CD14-positive monocyte (primary cell): ENCODE results near the gene GLT6D1. TPM values are rescaled to one million over a fixed set of nuclear protein-coding genes. Genes with fewer than 3 reads are reported as not detected.

Source experiments
- DNase-seq, 3 donors: peaks; one replicate each; pipeline ENCODE4 v3.0.0-alpha.2; 2011 to 2022
- H2AFZ ChIP-seq: 2 replicates; pipeline ENCODE4 v1.6.0; 2012; ENCODE audit warnings: mild to moderate bottlenecking, low read depth, low read length, inconsistent platforms; ENCODE audit not compliant: insufficient read depth, poor library complexity, severe bottlenecking
- H3K27ac ChIP-seq, 2 donors: 1 replicate in 1 of 2; 2 replicates in 1 of 2; pipeline ENCODE4 v1.5.1; 2012 to 2013; ENCODE audit warnings: low read length in 2 of 2, control low read depth in 1 of 2, inconsistent platforms in 1 of 2, low read depth in 1 of 2, mild to moderate bottlenecking in 1 of 2
- H3K27me3 ChIP-seq, 2 donors: one replicate each; pipeline versions ENCODE4 v1.6.0 to v1.6.1; 2011 to 2013; ENCODE audit warnings: low read length in 2 of 2; ENCODE audit not compliant: control insufficient read depth in 2 of 2, insufficient read depth in 2 of 2
- H3K36me3 ChIP-seq, 2 donors: replicated peaks in 1 of 2; 1 replicate in 1 of 2; 2 replicates in 1 of 2; pipeline versions ENCODE4 v1.5.1 to v1.6.1; 2012 to 2013; ENCODE audit warnings: low read length in 2 of 2, control low read depth in 1 of 2, inconsistent platforms in 1 of 2, mild to moderate bottlenecking in 1 of 2; ENCODE audit not compliant: insufficient read depth in 2 of 2, control insufficient read depth in 1 of 2
- H3K4me1 ChIP-seq, 2 donors: 1 replicate in 1 of 2; 2 replicates in 1 of 2; pipeline versions ENCODE4 v1.5.1 to v1.6.1; 2012 to 2013; ENCODE audit warnings: low read length in 2 of 2, control low read depth in 1 of 2, inconsistent platforms in 1 of 2, mild to moderate bottlenecking in 1 of 2, moderate library complexity in 1 of 2; ENCODE audit not compliant: insufficient read depth in 2 of 2, control insufficient read depth in 1 of 2
- H3K4me2 ChIP-seq: replicated peaks from 2 replicates; pipeline ENCODE3; 2012; ENCODE audit warnings: low read length, moderate library complexity, mild to moderate bottlenecking; ENCODE audit not compliant: poor library complexity, severe bottlenecking; ENCODE audit errors: extremely low read depth
- H3K4me3 ChIP-seq, 3 experiments: fragments of 200-600 bp in 1 of 3; sonication (generic) in 1 of 3; replicated peaks in 1 of 3; 1 replicate in 2 of 3; 2 replicates in 1 of 3; pipeline ENCODE4 v1.5.1; 2011 to 2013; ENCODE audit warnings: low read length in 3 of 3, mild to moderate bottlenecking in 3 of 3, control low read depth in 2 of 3, low read depth in 2 of 3, inconsistent platforms in 1 of 3, moderate library complexity in 1 of 3
- H3K79me2 ChIP-seq: 2 replicates; pipeline ENCODE4 v1.6.0; 2012; ENCODE audit warnings: mild to moderate bottlenecking, control low read depth, inconsistent platforms, low read length, moderate library complexity; ENCODE audit not compliant: insufficient read depth
- H3K9ac ChIP-seq: 2 replicates; pipeline ENCODE4 v1.6.0; 2017; ENCODE audit warnings: low read length, mild to moderate bottlenecking; ENCODE audit not compliant: insufficient read depth, poor library complexity, severe bottlenecking
- H3K9me3 ChIP-seq, 2 donors: replicated peaks in 1 of 2; 1 replicate in 1 of 2; 2 replicates in 1 of 2; pipeline versions ENCODE4 v1.5.1 to v1.6.1; 2012 to 2013; ENCODE audit warnings: low read length in 2 of 2, control low read depth in 1 of 2; ENCODE audit not compliant: control insufficient read depth in 1 of 2, insufficient read depth in 1 of 2
- H4K20me1 ChIP-seq: 2 replicates; pipeline ENCODE4 v1.6.0; 2012; ENCODE audit warnings: mild to moderate bottlenecking, low read length, control low read depth, moderate library complexity; ENCODE audit not compliant: insufficient read depth
- H3K27ac Mint-ChIP-seq, 7 donors: one replicate each; pipeline ENCODE4 v1.8.0; 2020; ENCODE audit warnings: mild to moderate bottlenecking in 7 of 7, mixed read lengths in 7 of 7, moderate library complexity in 6 of 7, inconsistent platforms in 2 of 7
- H3K27me3 Mint-ChIP-seq, 3 donors: one replicate each; pipeline ENCODE4 v1.8.0; 2021 to 2022; ENCODE audit warnings: low read depth in 3 of 3, mild to moderate bottlenecking in 3 of 3, mixed read lengths in 3 of 3, moderate library complexity in 3 of 3, inconsistent platforms in 1 of 3
- H3K36me3 Mint-ChIP-seq, 2 donors: one replicate each; pipeline ENCODE4 v1.8.0; 2020; ENCODE audit warnings: mixed read lengths in 2 of 2, inconsistent platforms in 1 of 2, mild to moderate bottlenecking in 1 of 2
- H3K4me1 Mint-ChIP-seq: one replicate; pipeline ENCODE4 v1.8.0; 2020; ENCODE audit warnings: mild to moderate bottlenecking, mixed read lengths
- H3K4me3 Mint-ChIP-seq, 2 donors: one replicate each; pipeline ENCODE4 v1.8.0; 2020; ENCODE audit warnings: mild to moderate bottlenecking in 2 of 2, mixed read lengths in 2 of 2, moderate library complexity in 1 of 2
- H3K9me3 Mint-ChIP-seq, 7 donors: one replicate each; pipeline ENCODE4 v1.8.0; 2020 to 2022; ENCODE audit warnings: mixed read lengths in 7 of 7, mild to moderate bottlenecking in 6 of 7, moderate library complexity in 6 of 7, inconsistent platforms in 2 of 7
- WGBS: methylation state at CpG from one replicate; pipeline ENCODE4 v1.1.5; 2013; ENCODE audit warnings: missing lambda C conversion rate; ENCODE audit not compliant: insufficient coverage; 5-methylcytosine and 5-hydroxymethylcytosine counted together
- intact Hi-C, 2 donors: fragments of 100-400 bp; cut with micrococcal nuclease; formaldehyde crosslinking; loops; one replicate each; pipeline versions ENCODE4 v1.15.0 to v1.15.1; 2023
- polyA plus RNA-seq, 3 donors: library from polyadenylated mRNA; depleted of rRNA in 1 of 3; unstranded in 2 of 3; stranded (reverse) in 1 of 3; fragments of 300-500 nt in 2 of 3; fragments of >200 nt in 1 of 3; fragmentation: Illumina TruSeq in 2 of 3; gene quantifications; 1 replicate in 2 of 3; 2 replicates in 1 of 3; pipeline ENCODE4 v1.2.3, GENCODE V29; 2012 to 2021
- TF ChIP-seq, protein P1 (sequence below): fragments of 200-600 bp; IDR thresholded peaks from one replicate; pipeline ENCODE4 v1.8.0; 2022; ENCODE audit warnings: antibody characterized with exemption, mild to moderate bottlenecking

GLT6D1 gene
- polyA plus RNA-seq, 3 donors: not detected

DNA sequence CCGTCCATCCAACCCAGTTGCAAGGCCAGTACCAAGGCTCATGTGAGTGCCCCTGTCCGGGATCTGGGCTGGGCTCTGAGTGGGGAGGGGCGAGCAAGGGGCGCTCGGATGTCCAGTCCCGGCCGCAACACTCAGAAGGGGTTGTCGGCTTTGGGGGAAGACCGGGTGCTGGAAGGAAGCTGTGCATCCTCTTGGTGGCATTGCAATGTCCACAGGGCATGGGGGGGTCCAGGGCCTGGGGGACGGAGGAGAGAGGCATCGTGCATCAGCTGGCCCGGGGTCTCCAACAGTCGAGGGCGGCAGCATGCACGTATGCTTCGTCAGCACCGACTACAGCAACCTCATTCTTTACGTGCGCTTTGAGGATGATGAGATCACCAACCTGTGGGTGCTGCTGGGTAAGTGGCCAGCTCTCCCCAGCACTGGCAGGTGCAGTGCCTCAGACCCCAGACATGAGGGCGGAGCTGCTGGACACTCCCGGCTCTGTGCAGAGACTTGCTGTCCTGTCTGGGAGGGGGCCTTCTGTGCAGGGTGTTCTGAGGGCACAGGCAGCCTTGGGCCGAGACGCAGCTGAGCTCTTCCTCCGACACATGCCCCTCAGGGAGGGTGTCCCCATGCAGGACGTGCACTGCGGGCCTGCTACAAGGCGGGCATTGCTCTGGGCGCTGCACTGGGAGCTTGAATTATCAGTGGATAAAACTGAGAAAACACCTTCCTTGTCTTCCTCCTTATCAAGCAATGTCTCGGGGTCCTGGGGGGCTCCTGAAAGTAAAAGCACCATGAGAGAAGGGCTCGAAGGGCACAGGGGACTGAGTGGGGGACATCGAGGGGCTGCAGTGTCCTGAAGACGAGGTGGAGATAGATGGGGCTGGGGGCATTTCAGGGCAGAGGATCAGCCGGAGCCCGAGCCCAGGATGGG is 22.5 kb downstream of the GLT6D1 start:
- DNase-seq: no peak
- Histone ChIP-seq H3K4me1 (no peaks in the 10 kb centered on the region), H3K9ac (no peak overlapping the region), H3K4me2 (no peak overlapping the region), H3K36me3 (no peaks in the 10 kb centered on the region), H3K27ac (no peak overlapping the region), H4K20me1 (no peaks in the 10 kb centered on the region), H3K79me2 (no peaks in the 10 kb centered on the region), H3K9me3 (no peaks in the 10 kb centered on the region), H2AFZ (no peak overlapping the region), H3K4me3 (no peak overlapping the region), H3K27me3 (no peaks in the 10 kb centered on the region)
- Mint-ChIP-seq H3K27ac (no peak overlapping the region), H3K9me3 (peaks cover 0 to 5% (median 0%) of the 10 kb centered on the region in 7 donors), H3K4me1 (no peaks in the 10 kb centered on the region), H3K4me3 (no peak overlapping the region), H3K36me3 (no peaks in the 10 kb centered on the region), H3K27me3 (peaks cover 2 to 5% (median 3%) of the 10 kb centered on the region in 3 donors)
- intact Hi-C loops: no loop called here
- WGBS: 87% methylated on average over 26 of the region's 34 CpGs
- TF ChIP-seq, protein P1, sequence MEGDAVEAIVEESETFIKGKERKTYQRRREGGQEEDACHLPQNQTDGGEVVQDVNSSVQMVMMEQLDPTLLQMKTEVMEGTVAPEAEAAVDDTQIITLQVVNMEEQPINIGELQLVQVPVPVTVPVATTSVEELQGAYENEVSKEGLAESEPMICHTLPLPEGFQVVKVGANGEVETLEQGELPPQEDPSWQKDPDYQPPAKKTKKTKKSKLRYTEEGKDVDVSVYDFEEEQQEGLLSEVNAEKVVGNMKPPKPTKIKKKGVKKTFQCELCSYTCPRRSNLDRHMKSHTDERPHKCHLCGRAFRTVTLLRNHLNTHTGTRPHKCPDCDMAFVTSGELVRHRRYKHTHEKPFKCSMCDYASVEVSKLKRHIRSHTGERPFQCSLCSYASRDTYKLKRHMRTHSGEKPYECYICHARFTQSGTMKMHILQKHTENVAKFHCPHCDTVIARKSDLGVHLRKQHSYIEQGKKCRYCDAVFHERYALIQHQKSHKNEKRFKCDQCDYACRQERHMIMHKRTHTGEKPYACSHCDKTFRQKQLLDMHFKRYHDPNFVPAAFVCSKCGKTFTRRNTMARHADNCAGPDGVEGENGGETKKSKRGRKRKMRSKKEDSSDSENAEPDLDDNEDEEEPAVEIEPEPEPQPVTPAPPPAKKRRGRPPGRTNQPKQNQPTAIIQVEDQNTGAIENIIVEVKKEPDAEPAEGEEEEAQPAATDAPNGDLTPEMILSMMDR: no peak

DNA sequence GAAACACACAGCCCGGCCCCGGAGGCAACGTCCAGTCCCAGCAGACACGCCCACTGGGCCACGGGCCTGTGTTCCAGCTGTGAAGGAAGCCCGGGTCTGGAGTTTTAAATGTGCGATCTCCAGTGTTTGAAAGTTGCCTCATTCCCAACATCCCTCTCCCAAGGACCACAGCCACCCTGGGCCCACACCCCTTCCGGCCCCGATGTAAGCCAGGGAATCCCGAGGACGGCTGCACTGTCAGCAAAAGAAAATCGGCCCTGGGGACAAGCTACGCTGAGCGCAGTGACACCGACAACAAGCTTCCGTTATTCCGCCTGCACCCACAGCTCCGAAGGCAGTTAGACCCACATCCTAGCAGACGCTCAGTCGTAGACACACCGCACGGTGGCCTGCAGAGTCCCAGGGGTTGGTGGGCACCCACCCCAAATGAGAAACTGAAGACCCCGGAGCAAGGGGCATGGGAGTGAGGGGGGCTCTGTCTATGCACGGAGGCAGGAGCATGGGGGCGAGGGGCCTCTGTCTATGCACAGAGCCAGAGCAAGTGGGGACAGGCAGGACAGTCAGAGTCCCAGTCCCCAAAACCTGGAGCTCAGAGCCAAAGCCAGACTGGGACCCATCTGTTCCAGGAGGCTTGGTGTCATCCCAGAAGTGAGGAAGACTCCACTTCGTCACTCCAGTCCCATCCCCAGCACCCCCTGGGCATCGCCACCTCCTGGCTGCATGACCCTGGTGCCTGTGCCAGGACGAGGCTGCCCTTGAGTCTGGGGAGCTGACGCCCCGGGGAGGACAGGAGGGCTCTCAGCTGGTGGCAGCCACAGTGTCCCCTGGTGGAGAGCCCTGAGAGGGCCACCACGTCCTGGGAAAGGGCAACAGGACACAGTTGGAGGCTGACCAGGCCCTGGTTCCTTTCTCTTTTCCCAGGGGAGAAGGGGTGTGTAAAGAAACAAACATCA is 23.4 kb downstream of the GLT6D1 start:
- H3K79me2 ChIP-seq: no peaks in the 10 kb centered on the region
- no peaks in the 10 kb centered on the region for H3K36me3 ChIP-seq
- H3K27me3 ChIP-seq: no peaks in the 10 kb centered on the region
- no peak overlapping the region for H3K27ac ChIP-seq
- no peaks in the 10 kb centered on the region for H3K4me1 Mint-ChIP-seq
- H3K4me1 ChIP-seq: no peaks in the 10 kb centered on the region
- H3K9me3 Mint-ChIP-seq: peaks cover 0 to 7% (median 0%) of the 10 kb centered on the region in 7 donors
- H3K4me3 ChIP-seq: no peak overlapping the region
- no peaks in the 10 kb centered on the region for H3K36me3 Mint-ChIP-seq
- H3K9me3 ChIP-seq: no peaks in the 10 kb centered on the region
- H3K9ac ChIP-seq: no peak overlapping the region
- peaks cover 2 to 8% (median 2%) of the 10 kb centered on the region in 3 donors for H3K27me3 Mint-ChIP-seq
- H2AFZ ChIP-seq: no peak overlapping the region
- no peak overlapping the region for H3K4me2 ChIP-seq
- WGBS: 76% methylated on average over 26 of the region's 31 CpGs
- no peak overlapping the region for H3K27ac Mint-ChIP-seq
- TF ChIP-seq, protein P1: no peak
- no peak overlapping the region for H3K4me3 Mint-ChIP-seq
- no peaks in the 10 kb centered on the region for H4K20me1 ChIP-seq
- DNase-seq: no peak
- intact Hi-C loops: no loop called here
